ENCODE data around the gene TENM4. TPM values are rescaled to one million over a fixed set of nuclear protein-coding genes. Genes with fewer than 3 reads are reported as not detected.

Gene TENM4
- total RNA-seq, 4 donors from 2014 or later: 31.4 to 44.5 (median 38.0) TPM

- H3K4me1 ChIP-seq: no peaks in the 10 kb centered on the region
- H3K27ac ChIP-seq: no peak overlapping the region
- TF ChIP-seq CTCF (IDR thresholded peaks at IDR 0.05) (no peak), POLR2A (IDR thresholded peaks at IDR 0.05) (no peak), EP300 (IDR thresholded peaks at IDR 0.05) (no peak), POLR2AphosphoS5 (IDR thresholded peaks at IDR 0.05) (no peak)
- H3K9me3 ChIP-seq: no peaks in the 10 kb centered on the region
- DNase-seq (ENCODE audit: low spot score in 2 of 2): no peak
- 84% methylated on average over 4 of the region's 4 CpGs for WGBS
- H3K27me3 ChIP-seq: no peaks in the 10 kb centered on the region
- no peak overlapping the region for H3K4me3 ChIP-seq
- no peaks in the 10 kb centered on the region for H3K36me3 ChIP-seq
Measured at GRCh38 chr11:79313530-79313913, 127.3 kb downstream of the TENM4 start.

GRCh38 chr11:79312617-79313529 is 128.0 kb downstream of the TENM4 start:
- Histone ChIP-seq H3K27me3 (no peaks in the 10 kb centered on the region), H3K4me3 (no peak overlapping the region), H3K36me3 (no peaks in the 10 kb centered on the region), H3K27ac (no peak overlapping the region), H3K4me1 (no peaks in the 10 kb centered on the region), H3K9me3 (no peaks in the 10 kb centered on the region)
- WGBS: 63% methylated on average over 6 of the region's 6 CpGs
- TF ChIP-seq EP300 (IDR thresholded peaks at IDR 0.05) (no peak), POLR2A (IDR thresholded peaks at IDR 0.05) (no peak), CTCF (IDR thresholded peaks at IDR 0.05) (no peak), POLR2AphosphoS5 (IDR thresholded peaks at IDR 0.05) (no peak)
- no peak for DNase-seq (ENCODE audit: low spot score in 2 of 2)

- WGBS: 91% methylated on average over 3 of the region's 3 CpGs
- Histone ChIP-seq H3K27ac (no peak overlapping the region), H3K9me3 (no peaks in the 10 kb centered on the region), H3K4me3 (no peak overlapping the region), H3K36me3 (no peaks in the 10 kb centered on the region), H3K27me3 (no peaks in the 10 kb centered on the region), H3K4me1 (no peaks in the 10 kb centered on the region)
- TF ChIP-seq EP300 (IDR thresholded peaks at IDR 0.05) (no peak), POLR2A (IDR thresholded peaks at IDR 0.05) (no peak), CTCF (IDR thresholded peaks at IDR 0.05) (no peak), POLR2AphosphoS5 (IDR thresholded peaks at IDR 0.05) (no peak)
- no peak for DNase-seq (ENCODE audit: low spot score in 2 of 2)
Measured at GRCh38 chr11:79311461-79311860, 129.4 kb downstream of the TENM4 start.

- H3K4me1 ChIP-seq: no peaks in the 10 kb centered on the region
- WGBS: 34% methylated on average over 5 of the region's 5 CpGs
- TF ChIP-seq CTCF (IDR thresholded peaks at IDR 0.05): no peak
- no peak for TF ChIP-seq EP300 (IDR thresholded peaks at IDR 0.05)
- TF ChIP-seq POLR2AphosphoS5 (IDR thresholded peaks at IDR 0.05): no peak
- no peak for TF ChIP-seq POLR2A (IDR thresholded peaks at IDR 0.05)
- no peak overlapping the region for H3K4me3 ChIP-seq
- no peak overlapping the region for H3K27ac ChIP-seq
- no peaks in the 10 kb centered on the region for H3K27me3 ChIP-seq
- no peak for DNase-seq (ENCODE audit: low spot score in 2 of 2)
- no peaks in the 10 kb centered on the region for H3K9me3 ChIP-seq
- no peaks in the 10 kb centered on the region for H3K36me3 ChIP-seq
Measured at GRCh38 chr11:79309407-79309806, 131.4 kb downstream of the TENM4 start.

GRCh38 chr11:79308429-79308828 is 132.4 kb downstream of the TENM4 start:
- no peaks in the 10 kb centered on the region for H3K4me1 ChIP-seq
- H3K4me3 ChIP-seq: no peak overlapping the region
- 76% methylated on average over 4 of the region's 4 CpGs for WGBS
- H3K27me3 ChIP-seq: no peaks in the 10 kb centered on the region
- TF ChIP-seq POLR2AphosphoS5 (IDR thresholded peaks at IDR 0.05): no peak
- TF ChIP-seq POLR2A (IDR thresholded peaks at IDR 0.05): no peak
- no peak for TF ChIP-seq EP300 (IDR thresholded peaks at IDR 0.05)
- TF ChIP-seq CTCF (IDR thresholded peaks at IDR 0.05): no peak
- H3K9me3 ChIP-seq: no peaks in the 10 kb centered on the region
- H3K36me3 ChIP-seq: no peaks in the 10 kb centered on the region
- DNase-seq (ENCODE audit: low spot score in 2 of 2): no peak
- H3K27ac ChIP-seq: no peak overlapping the region
